Stimulated activated CD4-positive, alpha-beta T cell treated with anti-CD3 and anti-CD28 coated beads, Interleukin-12 subunit alpha, Interleukin-12 subunit beta, amount 100 ng/mL, for 48 hours (primary cell): Measurements from ENCODE around the gene SOX1.

ENCODE experiments used
- DNase-seq, 3 donors: peaks; one replicate each; pipeline ENCODE4 v3.0.0-alpha.2; 2020; ENCODE audit warnings: low read depth in 2 of 3, low spot score in 1 of 3

Gene SOX1

DNA sequence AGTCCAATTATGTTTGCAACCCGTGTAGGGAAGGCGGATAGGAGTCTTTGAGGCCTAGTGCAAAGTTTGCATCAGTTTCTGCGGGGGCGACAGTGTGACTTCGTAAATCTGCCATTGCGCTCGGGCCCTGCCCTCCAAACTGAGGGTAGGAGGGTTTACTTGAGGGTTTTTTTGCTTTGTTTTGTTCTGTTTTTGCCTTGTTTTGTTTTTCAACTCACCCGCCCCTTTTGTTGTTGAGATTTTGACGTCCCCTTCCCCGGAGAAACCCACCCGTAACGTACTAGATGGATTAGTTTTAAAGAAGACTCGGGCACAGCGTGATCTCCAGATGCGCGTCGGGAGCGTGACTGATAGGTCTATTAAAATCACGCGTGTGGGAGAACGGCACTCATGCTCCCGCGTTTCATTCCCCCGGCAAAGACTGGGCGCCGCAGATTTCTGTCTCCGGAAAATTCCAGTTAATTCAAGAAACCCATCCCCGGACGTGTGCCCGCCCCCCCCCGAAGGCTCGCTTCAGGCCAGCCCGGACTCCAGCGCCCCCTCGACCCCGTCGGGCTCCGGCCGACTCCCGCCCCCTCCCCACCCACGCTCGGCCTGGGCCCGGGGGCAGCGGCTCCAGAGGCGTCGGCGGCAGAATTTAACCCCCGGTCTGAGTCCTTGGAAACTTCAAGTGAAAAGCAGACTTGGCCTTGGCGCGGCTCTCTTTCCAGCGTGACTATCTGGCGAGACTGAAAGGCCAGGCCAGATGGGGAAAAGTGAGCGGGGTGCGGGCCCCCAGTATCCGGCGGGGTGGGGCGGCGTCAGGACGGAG, 5.0 kb downstream of the SOX1 start:
- DNase-seq = no peak

DNA sequence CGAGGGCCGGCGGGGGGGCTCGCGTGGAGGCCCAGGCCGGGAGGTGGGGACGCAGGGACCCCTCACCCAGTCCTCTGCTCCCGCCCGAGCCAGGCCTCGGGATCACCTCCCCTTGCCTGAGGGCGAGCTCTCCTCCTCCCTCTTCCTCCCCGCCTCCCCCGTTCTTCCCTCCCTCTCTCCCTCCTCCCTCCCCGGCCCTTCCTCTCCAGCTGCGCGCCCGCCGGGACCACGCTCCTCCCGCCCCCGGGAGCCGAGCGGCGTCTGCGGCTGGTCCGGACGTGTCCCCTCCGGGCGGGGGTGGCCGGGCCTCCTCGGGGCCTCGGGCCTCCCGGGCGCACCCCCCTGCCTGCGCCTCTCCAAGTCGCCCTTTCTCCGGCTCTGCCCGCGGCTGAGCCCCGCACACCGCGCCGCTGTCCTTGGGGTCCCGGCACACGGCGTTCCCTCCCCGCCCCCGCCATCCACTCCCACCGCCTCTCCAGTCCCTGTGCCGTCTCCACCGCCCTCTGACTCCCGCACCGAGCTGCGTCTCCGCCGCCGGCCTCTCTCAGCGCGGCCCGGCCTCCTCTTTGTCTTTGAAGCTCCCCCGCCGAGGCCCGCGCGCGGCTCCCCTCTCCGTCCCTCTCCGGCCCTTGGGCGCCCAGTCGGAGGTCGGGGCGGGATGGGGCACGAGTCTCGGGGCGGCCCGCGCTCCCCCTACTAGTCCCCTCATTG, 5.7 kb downstream of the SOX1 start:
- DNase-seq = no peak

DNA sequence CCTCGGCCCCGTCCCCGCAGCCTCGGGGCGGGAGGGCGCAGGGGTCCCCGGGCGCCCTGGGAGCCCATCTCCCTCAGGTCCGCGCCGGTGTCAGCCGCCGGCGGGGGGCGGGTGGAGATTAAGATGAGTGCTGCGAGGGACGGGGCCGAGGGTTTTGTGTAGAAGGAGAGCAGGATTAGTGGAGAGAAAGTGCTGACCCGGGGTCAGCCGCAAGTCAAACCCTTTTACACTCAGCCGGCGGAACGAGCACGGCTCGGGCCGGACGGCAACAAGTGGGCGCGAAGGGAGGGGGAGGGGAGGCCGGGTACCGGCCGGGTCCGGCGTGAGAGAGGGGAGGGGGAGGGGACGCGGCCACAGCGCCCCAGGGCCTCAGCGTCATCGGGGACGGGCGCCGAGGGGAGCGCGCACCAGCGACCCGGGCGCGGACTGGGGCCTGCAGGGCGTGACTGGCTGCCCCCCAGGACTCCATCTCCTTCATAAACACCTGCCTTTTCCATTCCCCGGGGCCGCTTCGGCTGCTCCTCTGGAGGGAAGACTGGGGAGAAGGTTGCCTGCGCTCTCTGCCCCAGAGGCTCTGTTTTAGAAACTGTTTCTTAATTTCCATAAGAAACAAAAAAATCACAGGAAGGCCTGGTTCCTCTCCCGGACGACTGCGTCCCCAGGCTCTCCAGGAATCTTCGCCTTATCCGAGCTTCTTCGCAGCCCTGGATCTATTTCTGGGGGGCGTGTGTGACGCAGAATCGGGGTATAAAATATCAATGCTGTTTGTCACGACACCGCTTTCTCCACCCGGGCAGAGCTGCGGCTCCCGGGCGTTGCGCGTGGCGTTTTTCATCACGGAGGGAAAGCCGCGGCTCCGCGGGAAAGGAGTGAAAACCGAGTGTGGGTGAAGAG, 6.5 kb downstream of the SOX1 start:
- no peak for DNase-seq

DNA sequence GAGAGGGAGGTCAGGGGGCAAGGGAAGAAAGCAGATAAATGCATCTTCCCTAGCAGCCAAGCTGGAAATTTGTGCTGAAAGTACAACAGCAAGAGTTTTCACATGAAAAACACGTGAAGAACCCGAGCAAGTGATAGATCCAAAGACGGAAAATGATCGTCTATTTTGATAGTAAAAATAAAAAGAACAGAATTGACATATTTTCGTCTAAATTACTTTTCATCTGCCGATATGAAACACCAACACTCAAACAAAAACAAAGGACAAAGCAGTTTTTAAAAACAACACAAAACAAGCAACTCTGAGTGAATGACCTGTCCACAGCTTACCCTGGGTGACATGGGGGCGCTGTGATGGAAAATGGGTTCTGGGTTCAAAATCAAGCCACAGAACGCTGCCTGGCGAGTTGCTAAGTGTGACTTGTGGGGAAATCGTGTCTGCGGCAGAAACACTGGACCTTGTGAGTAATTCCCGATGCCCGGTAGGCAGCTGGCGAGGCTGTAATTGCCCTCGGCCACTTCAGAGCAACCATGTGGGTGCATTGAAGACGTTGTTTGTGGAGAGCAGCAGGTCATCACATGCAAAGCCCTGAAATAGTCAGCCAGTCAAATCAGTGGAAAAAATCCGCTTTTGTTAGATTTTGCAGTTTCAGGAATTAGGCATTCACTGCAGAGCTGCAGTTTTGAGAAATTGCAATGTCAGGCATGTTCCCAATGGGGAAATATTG, 7.4 kb downstream of the SOX1 start:
- DNase-seq = no peak

DNA sequence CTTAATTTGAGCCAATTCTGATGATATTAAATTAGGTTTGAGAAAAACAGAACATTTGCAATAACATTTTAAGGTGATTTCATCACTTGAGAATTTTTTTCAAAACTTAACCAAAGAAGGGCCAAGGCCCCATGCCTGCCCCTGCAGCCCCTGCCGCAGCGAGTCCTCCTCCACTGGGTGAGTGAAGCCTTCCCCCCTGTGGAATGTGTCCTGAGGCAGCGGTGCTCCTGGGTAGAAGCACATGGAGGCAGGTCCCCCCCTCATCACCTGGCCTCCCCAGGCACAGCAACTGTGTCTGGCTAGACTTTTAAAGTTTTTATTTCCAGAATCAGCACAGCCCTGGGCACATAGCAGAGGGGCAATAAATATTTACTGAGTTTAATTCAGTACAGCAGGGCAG, 10.8 kb downstream of the SOX1 start:
- DNase-seq = no peak

DNA sequence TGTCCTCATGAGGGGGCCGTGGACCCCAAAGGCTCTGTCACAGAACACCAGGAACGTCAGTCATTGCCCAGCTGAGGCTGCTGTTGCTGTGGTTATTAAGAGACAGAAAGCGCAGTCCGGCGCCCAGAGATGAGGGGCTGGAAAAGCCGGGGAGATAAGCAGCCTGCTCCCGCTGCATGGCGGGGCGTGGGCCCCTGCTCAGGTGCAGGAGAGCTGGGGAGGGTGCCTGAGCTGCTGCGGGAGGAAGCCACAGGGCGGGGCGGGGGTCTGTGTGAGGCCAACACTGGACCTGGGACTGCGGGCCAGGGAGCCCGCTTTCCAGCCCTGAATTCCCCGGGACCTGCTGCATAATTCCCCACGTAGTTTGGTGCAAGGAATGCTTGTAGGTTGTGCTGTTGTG, 11.3 kb downstream of the SOX1 start:
- no peak for DNase-seq

DNA sequence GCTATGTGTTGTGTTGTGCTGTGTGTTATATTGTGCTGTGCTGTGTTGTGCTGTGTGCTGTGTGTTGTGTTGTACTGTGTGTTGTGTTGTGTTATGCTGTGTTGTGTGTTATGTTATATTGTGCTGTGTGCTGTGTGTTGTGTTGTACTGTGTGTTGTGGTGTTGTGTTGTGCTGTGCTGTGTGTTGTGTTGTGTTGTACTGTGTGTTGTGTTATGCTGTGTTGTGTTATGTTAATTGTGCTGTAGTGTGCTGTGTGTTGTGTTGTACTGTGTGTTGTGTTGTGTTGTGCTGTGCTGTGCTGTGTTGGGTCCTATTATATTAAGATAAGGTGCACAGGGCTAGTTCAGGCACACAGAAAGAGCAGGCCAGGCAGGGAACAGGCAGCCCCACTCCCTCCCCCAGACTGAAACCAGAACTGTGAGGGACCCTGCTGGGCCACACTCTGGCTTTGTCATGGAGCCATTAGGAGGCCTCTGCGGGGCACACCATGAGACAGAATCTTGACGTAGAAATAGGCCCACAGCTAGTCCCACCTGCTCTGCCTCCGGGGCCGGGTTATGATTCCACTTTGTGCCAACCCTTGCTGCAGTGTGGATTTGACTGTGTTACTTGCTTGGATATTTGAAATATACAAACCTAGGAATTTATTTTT, 12.1 kb downstream of the SOX1 start:
- DNase-seq = no peak

DNA sequence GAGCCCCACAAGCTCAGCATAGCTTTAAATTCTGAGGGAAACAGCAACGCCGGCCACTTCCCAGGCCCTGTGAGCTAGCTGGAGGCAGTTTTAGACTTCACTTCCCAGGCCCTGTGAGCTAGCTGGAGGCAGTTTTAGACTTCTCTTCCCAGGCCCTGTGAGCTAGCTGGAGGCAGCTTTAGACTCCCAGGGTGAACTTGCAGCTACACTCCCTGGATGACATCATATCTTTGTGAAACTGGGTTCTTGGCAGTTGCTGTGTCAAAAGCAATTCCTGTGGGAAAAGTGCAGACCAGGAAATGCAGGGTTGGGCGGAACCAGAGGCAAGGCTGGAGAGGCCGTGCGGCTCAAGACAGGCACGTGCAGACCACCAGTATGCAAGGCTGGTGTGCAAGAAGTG, 12.7 kb downstream of the SOX1 start:
- no peak for DNase-seq

DNA sequence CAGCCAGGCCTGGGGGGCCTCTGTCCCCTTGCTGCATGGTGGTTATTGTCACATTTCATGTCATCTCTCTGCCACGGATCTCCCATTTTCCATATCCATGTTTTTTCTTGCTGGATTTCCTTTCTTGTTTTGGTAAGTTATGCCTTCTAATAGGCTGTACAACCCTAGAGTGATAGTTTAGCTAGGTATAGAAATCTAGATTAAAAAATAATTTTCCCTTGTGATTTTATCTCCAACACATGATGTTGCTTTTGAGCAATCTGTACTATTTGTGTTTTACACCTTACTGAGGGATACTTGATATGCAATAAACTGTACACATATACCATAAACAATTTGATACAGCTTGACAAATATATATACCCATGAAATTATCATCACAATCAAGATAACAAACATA, 17.0 kb downstream of the SOX1 start:
- DNase-seq = no peak

DNA sequence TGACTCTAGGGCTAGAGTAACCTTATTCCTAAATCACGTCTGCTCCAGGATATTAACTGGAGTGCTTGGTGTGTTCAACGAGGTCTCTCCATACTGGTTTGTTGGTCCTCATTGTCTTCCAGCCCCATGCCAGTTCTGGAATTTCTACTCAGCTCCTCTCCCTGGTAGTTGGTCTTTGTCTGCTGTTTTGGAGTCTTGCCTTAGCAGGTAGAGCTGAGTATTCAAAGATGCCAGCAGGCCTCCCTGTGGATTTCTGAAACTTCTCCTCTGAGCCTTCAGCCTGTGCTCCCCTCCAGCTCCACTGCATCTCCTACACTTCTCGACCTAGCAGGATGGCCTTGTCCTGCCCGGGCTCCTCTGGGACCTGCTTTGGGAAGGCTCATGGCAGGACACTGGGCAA, 25.5 kb downstream of the SOX1 start:
- no peak for DNase-seq

DNA sequence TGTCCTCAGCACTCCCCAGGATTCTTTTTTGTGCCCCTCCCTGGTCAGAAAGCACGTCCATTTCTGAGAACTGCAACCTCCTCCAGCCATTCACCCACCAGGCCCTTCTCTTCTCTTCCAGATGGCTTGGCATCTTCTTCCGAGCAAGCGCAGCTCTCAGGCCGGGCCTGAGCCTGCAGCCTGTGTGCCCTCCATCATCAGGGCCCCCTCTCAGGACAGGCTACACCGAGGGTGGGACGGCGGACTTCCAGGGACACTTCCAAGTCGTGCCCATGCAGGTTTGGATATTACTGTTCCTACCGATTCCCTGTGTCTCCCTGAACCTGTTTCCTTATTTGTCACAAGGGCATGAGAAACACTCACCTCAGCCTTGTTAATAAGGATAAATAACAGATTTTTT, 28.4 kb downstream of the SOX1 start:
- no peak for DNase-seq

DNA sequence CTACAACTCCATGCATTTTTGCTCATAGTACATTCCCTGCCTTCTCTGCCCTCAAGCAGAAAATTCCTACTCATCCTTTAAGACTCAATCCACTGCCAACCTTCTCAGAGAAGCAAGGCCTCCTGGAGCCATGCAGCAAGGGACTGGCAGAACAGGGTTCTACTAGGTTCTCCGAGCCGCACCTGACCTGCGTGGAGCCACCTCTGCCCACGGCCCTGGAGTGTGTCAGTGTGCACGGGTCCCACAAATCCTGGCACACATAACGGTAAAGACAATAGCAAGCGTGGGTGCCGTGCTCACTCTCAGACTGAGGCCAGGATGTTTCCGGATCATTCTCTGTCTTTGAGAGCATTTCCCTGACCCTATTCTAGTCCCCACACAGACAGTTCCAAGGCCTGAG, 30.0 kb downstream of the SOX1 start:
- no peak for DNase-seq

DNA sequence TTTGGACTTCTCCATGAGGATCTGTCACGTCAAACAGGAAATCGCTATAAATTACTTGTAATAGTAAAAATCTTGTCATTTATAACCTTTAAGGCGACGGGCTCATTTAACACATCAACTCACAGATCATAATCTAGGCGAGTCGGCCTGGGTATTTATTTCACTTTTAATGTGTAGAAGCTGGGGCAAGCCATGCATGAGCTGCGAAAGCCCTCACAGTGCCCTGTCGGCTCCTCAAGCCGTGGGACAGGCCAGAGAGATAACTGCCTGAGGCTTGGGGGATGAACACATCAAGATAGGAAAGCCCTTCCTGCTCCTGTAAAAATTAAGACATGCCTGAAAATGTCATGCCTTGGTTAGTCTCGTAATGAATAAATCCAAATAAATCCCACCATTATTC, 30.8 kb downstream of the SOX1 start:
- no peak for DNase-seq

DNA sequence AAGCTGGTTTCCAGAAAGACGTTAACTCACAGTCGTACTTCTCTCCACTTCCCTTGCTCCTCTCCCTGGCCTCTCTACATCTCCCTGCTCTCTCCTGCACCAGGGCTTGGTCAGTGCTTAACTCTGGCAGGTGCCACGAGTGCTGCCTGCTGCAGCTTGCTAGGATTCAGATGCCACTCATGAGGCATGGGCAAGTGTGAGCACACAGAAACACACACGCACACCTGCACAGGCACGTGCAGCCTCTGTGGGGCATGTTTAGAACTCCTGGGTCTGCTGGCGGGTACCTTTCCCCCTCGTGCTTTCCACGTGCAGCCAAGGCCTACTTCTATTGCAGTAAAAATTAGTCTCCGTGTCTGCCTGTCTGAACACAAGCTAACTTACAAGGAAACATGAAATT, 31.8 kb downstream of the SOX1 start:
- no peak for DNase-seq

DNA sequence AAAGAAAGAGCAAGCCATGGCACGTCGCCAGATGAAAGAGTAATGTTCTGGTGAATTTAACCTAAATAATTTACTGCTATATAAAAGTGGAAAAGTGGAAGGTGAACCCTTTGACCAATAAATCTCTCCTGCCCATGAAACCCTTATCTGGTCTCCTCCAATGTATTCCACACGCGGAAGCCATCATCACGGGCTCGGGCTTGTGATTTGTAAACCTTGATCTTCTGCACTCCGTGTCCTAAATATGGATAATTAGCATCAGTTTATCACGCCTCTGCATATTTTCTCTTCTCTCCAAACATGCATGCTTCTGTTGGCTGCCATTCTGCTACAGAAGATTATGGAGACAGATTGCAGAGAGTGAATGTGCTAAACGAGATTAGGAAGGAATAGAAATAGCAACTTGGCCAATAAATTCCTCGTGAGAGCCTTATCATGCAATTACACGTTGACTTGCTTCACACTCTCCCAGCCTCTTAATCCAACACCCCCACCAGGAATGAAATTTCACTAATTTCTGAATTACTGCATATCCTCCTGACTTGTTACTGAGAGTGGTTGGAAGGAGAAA, 34.5 kb downstream of the SOX1 start:
- no peak for DNase-seq

DNA sequence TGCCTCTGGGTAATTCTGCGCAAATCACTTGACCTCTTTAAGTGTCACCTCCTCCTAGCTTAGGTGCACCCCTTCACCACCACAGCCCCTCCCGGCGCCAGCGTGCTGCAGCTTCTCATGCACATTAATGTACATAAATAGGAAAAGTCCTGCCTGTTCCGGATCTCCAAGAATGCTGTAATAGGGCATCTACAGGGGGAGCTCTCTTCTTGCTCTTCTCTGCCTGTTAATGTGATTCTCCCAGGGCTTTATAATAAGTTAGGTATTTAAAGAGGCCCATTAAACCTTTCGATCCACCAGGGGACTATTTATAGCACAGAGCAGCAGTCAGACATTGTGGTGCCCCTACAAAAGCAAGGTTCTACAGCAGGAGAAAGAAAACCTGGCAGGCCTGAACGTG, 35.3 kb downstream of the SOX1 start:
- no peak for DNase-seq

DNA sequence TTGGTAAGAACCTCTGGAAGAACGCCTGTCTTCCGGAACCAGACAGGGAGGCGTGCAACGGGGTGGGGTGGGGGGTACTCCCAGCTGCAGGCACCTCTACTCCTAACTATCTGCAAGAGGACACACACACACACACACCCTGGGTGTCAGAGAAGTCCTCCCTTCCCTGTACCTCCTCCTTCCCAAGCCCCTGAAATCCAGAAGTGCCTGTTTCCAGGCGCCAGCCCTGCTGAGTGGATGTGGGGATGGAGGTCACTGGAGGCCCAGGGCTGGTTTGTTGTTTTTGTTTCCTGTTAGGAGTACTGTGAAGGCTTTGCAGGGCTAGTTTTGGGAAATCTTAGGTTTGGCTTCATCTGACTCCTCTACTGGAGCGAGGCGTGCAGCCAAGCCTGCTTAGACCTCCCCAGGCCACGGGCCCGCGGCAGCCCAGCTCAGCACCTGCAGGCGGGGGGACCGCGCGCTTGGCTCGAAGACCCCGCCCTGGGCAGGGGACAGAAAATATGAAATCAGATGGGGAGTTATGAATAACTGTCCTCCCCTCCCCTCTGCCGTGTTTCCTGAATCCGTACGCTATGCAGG, 36.4 kb downstream of the SOX1 start:
- no peak for DNase-seq

DNA sequence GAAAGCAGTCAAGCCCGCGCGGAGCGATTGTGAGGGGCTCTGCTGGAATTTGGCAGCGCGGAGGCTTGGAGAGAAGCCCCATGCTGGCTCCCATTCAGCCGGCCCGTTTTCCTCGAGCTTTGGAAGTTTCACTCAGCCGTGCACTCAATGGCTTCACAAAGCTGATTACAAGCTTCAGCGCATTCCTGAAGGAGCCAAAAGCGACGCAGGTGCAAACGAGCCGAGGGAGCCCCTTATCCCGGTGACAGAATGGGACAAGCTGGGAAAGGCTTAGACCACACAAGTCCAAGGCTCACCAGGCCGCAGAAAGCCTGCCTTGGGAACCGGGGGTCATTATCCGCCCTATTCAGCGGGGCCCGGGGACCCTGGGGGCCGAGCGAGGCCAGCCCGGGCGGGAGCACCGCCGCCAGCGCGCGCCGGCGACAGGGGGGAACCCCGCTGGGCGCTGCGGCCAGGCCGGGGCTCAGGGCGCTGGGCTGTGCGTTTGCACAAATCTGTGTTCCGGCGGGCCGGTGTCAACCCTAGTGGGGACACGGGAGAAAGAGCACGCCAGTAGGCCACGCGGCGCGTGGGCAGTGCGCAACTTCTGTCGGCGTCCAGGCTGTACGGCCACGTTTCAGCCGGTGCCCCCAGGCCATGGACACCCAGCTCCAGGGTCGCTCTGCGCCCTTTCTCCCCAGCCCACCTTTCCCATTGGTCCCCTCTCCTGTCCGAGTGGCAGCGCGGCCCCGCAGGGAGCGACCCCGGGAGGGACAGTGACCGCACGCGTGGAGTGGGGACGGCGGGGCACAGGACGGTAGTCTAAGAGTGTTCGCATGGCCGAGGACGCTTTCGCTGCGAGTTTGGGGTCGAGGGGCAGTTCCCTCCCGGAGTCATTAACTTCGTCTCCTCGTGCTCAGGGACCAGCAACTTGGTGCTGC, 37.3 kb downstream of the SOX1 start:
- no peak for DNase-seq

DNA sequence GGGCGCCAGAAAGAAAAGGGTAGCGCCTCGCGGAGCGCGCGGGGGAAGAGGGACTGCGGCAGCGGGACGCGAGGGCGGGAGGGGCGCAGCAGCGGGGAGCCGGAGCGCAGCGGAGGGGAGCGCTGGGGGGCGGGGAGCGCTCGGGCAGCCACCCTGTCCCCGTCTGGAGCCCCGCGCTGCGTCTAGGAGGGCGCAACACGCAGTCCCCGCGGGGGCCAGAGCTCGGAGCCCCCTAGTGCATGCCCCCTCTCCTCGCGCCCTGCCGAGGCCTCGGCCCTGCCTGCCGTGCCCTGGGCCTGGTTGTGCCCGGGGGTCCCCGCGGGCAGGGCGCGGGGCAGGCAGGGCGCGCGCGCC, 37.9 kb downstream of the SOX1 start:
- no peak for DNase-seq
